SK-N-SH (cell line): ENCODE measurements around the gene ARHGAP15. TPM values are rescaled to one million over a fixed set of nuclear protein-coding genes. Genes with fewer than 3 reads are reported as not detected.

Experiments used
- CTCF ChIA-PET: fragments of 300-600, 350-600 bp; formaldehyde crosslinking; extraction: SDS; loops from one replicate; lab custom pipeline; 2021; lab: Yijun Ruan, JAX
- POLR2A ChIA-PET: fragments of 350-600 bp; sonication (Branson Sonifier 250); formaldehyde crosslinking; extraction: SDS; loops from one replicate; lab custom pipeline; 2020; ENCODE audit warnings: antibody characterized with exemption, inconsistent platforms; lab: Yijun Ruan, JAX
- DNase-seq: peaks from one replicate; pipeline ENCODE4 v3.0.0; 2012
- H2AFZ ChIP-seq: fragments of 200-600 bp; sonication (generic); 2 replicates; pipeline ENCODE4 v1.8.1; 2016; ENCODE audit warnings: antibody characterized with exemption, mild to moderate bottlenecking, low read depth
- H3F3A ChIP-seq: fragments of 200-600 bp; sonication (generic); replicated peaks from 2 replicates; pipeline ENCODE3; 2016; ENCODE audit warnings: antibody characterized with exemption, mild to moderate bottlenecking; ENCODE audit not compliant: insufficient read depth
- H3K27ac ChIP-seq, 2 experiments: fragments of 200-500 bp in 1 of 2; fragments of 200-600 bp in 1 of 2; sonication (Bioruptor generic) in 1 of 2; sonication (generic), shearing (Covaris generic) in 1 of 2; 2 replicates each; pipeline versions ENCODE4 v1.5.1 to v1.6.1; 2014 to 2016; ENCODE audit warnings: low read depth in 2 of 2, inconsistent platforms in 1 of 2, low read length in 1 of 2, mild to moderate bottlenecking in 1 of 2, mixed read lengths in 1 of 2
- H3K27me3 ChIP-seq: fragments of 200-600 bp; sonication (generic), shearing (Covaris generic); 2 replicates; pipeline ENCODE4 v1.6.1; 2016; ENCODE audit warnings: mixed run types; ENCODE audit not compliant: insufficient read depth
- H3K36me3 ChIP-seq, 2 experiments: fragments of 200-500 bp in 1 of 2; fragments of 200-600 bp in 1 of 2; sonication (Bioruptor generic) in 1 of 2; sonication (generic) in 1 of 2; replicated peaks in 1 of 2; 2 replicates each; pipeline versions ENCODE3 to v1.5.1; 2014 to 2016; ENCODE audit warnings: low read length in 1 of 2, mild to moderate bottlenecking in 1 of 2; ENCODE audit not compliant: insufficient read depth in 2 of 2, control insufficient read depth in 1 of 2
- H3K4me1 ChIP-seq, 2 experiments: fragments of 200-500 bp in 1 of 2; fragments of 200-600 bp in 1 of 2; sonication (Bioruptor generic) in 1 of 2; sonication (generic), shearing (Covaris generic) in 1 of 2; 2 replicates each; pipeline versions ENCODE4 v1.5.1 to v1.6.1; 2014 to 2016; ENCODE audit warnings: low read depth in 1 of 2, low read length in 1 of 2, mixed run types in 1 of 2; ENCODE audit not compliant: insufficient read depth in 2 of 2, control insufficient read depth in 1 of 2
- H3K4me2 ChIP-seq: fragments of 200-600 bp; sonication (generic), shearing (Covaris generic); 2 replicates; pipeline ENCODE4 v1.6.1; 2017; ENCODE audit warnings: mixed run types
- H3K4me3 ChIP-seq, 2 experiments: fragments of 200-500 bp in 1 of 2; fragments of 200-600 bp in 1 of 2; sonication (Bioruptor generic) in 1 of 2; sonication (generic), shearing (Covaris generic) in 1 of 2; 2 replicates each; pipeline versions ENCODE4 v1.5.1 to v1.8.1; 2014 to 2016; ENCODE audit warnings: low read depth in 2 of 2, inconsistent platforms in 1 of 2, low read length in 1 of 2, mild to moderate bottlenecking in 1 of 2, mixed read lengths in 1 of 2, moderate library complexity in 1 of 2
- H3K79me2 ChIP-seq: fragments of 200-600 bp; sonication (generic); 2 replicates; pipeline ENCODE4 v1.8.1; 2017; ENCODE audit warnings: mild to moderate bottlenecking; ENCODE audit not compliant: insufficient read depth
- H3K9ac ChIP-seq: fragments of 200-600 bp; sonication (generic); 2 replicates; pipeline ENCODE4 v1.6.1; 2017; ENCODE audit warnings: mixed run types
- H3K9me2 ChIP-seq: fragments of 200-600 bp; sonication (generic); 2 replicates; pipeline ENCODE4 v1.6.1; 2017; ENCODE audit warnings: mixed run types
- H3K9me3 ChIP-seq: fragments of 200-600 bp; sonication (generic); 2 replicates; pipeline ENCODE4 v1.6.1; 2017; ENCODE audit warnings: mixed run types, mild to moderate bottlenecking, moderate library complexity
- H4K20me1 ChIP-seq: fragments of 200-600 bp; sonication (generic); 2 replicates; pipeline ENCODE4 v1.6.1; 2017; ENCODE audit warnings: mild to moderate bottlenecking, mixed run types; ENCODE audit not compliant: insufficient read depth
- CTCF ChIP-seq: fragments of 200-600 bp; sonication (generic); IDR thresholded peaks from 2 replicates; pipeline ENCODE4 v1.6.1; 2017; ENCODE audit warnings: antibody characterized with exemption, mild to moderate bottlenecking, moderate library complexity
- ELF1 ChIP-seq: IDR thresholded peaks from 2 replicates; pipeline ENCODE4 v1.4.0; 2012
- EP300 ChIP-seq, 2 experiments: IDR thresholded peaks; 2 replicates each; pipeline versions ENCODE4 v1.4.0 to v1.6.1; 2012; ENCODE audit warnings: borderline replicate concordance in 1 of 2, low read depth in 1 of 2, low read length in 1 of 2
- EZH2phosphoT487 ChIP-seq: fragments of 200-600 bp; sonication (generic); IDR thresholded peaks from 2 replicates; pipeline ENCODE4 v1.6.1; 2017; ENCODE audit warnings: low read depth, mixed run types, mild to moderate bottlenecking, antibody characterized with exemption, moderate library complexity, borderline replicate concordance
- GABPA ChIP-seq: IDR thresholded peaks from 2 replicates; pipeline ENCODE4 v1.4.0; 2012; ENCODE audit warnings: low read depth, mild to moderate bottlenecking
- GATA2 ChIP-seq: sonication (generic); formaldehyde crosslinking; IDR thresholded peaks from 2 replicates; pipeline ENCODE4 v1.5.0; 2020; ENCODE audit warnings: mild to moderate bottlenecking, missing genetic modification reagents
- IRF3 ChIP-seq: fragments of 150-350 bp; IDR thresholded peaks from 2 replicates; pipeline ENCODE4 v1.6.1; 2016; ENCODE audit warnings: mild to moderate bottlenecking, low read depth, low read length
- PBX3 ChIP-seq: IDR thresholded peaks from 2 replicates; pipeline ENCODE4; 2012
- POLR2AphosphoS5 ChIP-seq: IDR thresholded peaks from 2 replicates; pipeline ENCODE4 v1.6.1; 2012; ENCODE audit warnings: low read depth, low read length
- RAD21 ChIP-seq: IDR thresholded peaks from 2 replicates; pipeline ENCODE4 v1.6.1; 2012; ENCODE audit warnings: mild to moderate bottlenecking, low read length
- REST ChIP-seq: IDR thresholded peaks from 2 replicates; pipeline ENCODE4 v1.6.1; 2012; ENCODE audit warnings: mild to moderate bottlenecking, low read depth, low read length, moderate library complexity
- RFX5 ChIP-seq: IDR thresholded peaks from 2 replicates; pipeline ENCODE4 v1.6.1; 2012; ENCODE audit warnings: mild to moderate bottlenecking, improper control_type of control experiment, low read length
- SMC3 ChIP-seq: IDR thresholded peaks from 2 replicates; pipeline ENCODE4 v1.6.1; 2012; ENCODE audit warnings: low read depth, low read length, improper control_type of control experiment
- TEAD4 ChIP-seq: IDR thresholded peaks from 2 replicates; pipeline ENCODE4 v1.4.0; 2012; ENCODE audit warnings: mild to moderate bottlenecking, borderline replicate concordance; ENCODE audit not compliant: insufficient read depth
- USF1 ChIP-seq: IDR thresholded peaks from 2 replicates; pipeline ENCODE4 v1.4.0; 2012; ENCODE audit warnings: low read depth, borderline replicate concordance
- WGBS: methylation state at CpG from one replicate; pipeline ENCODE4 v1.1.6; 2017; ENCODE audit warnings: low lambda C conversion rate; 5-methylcytosine and 5-hydroxymethylcytosine counted together
- polyA plus RNA-seq, 3 experiments: library from polyadenylated mRNA; depleted of rRNA; stranded (reverse); fragments of >200 nt; gene quantifications; 2 replicates each; pipeline ENCODE4 v1.2.3, GENCODE V29; 2012

Gene ARHGAP15
- polyA plus RNA-seq, 1 of the 3 experiments (the other 2 are of a cell fraction): not detected

GRCh38 chr2:143171817-143172216 lies 42.6 kb downstream of the ARHGAP15 start:
- no peaks in the 10 kb centered on the region for H3F3A ChIP-seq
- DNase-seq: no peak
- H3K4me2 ChIP-seq: no peak overlapping the region
- no peaks in the 10 kb centered on the region for H4K20me1 ChIP-seq
- H3K9me3 ChIP-seq: no peaks in the 10 kb centered on the region
- ChIA-PET POLR2A (no interaction called here), CTCF (interaction anchor here (0.7 to 4.3 kb wide), 12 partner anchors 10 to 89 kb away, joined by 3 to 26 read pairs (median 3); partner anchors contain the start of gene ARHGAP15)
- H3K4me1 ChIP-seq: no peaks in the 10 kb centered on the region
- no peak overlapping the region for H3K4me3 ChIP-seq
- no peak overlapping the region for H3K27ac ChIP-seq
- H3K36me3 ChIP-seq: no peaks in the 10 kb centered on the region
- WGBS: 29% methylated on average over 2 of the region's 2 CpGs
- TF ChIP-seq GATA2 (CRISPR knock-in tag) (no peak), RAD21 (peak; percentile 65), RFX5 (no peak), SMC3 (peak; percentile 53), PBX3 (no peak), CTCF (peak; percentile 45), GABPA (no peak)
- no peaks in the 10 kb centered on the region for H3K79me2 ChIP-seq
- H3K27me3 ChIP-seq: no peaks in the 10 kb centered on the region
- no peak overlapping the region for H2AFZ ChIP-seq
- H3K9me2 ChIP-seq: no peaks in the 10 kb centered on the region
- H3K9ac ChIP-seq: no peak overlapping the region

GRCh38 chr2:143175438-143175837 lies 46.2 kb downstream of the ARHGAP15 start:
- Histone ChIP-seq H3K79me2 (no peaks in the 10 kb centered on the region), H3K9me3 (no peaks in the 10 kb centered on the region), H3K4me1 (no peaks in the 10 kb centered on the region), H3K4me2 (no peak overlapping the region), H3K36me3 (no peaks in the 10 kb centered on the region)
- no peak for TF ChIP-seq EP300 (IDR thresholded peaks at IDR 0.05; ENCODE audit: borderline replicate concordance in 1 of 2, low read depth in 1 of 2, low read length in 1 of 2)
- TF ChIP-seq REST: no peak
- no peak for TF ChIP-seq POLR2AphosphoS5
- TF ChIP-seq EZH2phosphoT487: no peak
- no peak for TF ChIP-seq TEAD4
- TF ChIP-seq ELF1: no peak
- TF ChIP-seq USF1: no peak
- TF ChIP-seq IRF3: no peak
- TF ChIP-seq, all 33 proteins: peak for 0
- Histone ChIP-seq H3K9me2 (no peaks in the 10 kb centered on the region), H3K4me3 (no peak overlapping the region), H2AFZ (no peak overlapping the region), H3K9ac (no peak overlapping the region), H3F3A (no peaks in the 10 kb centered on the region), H4K20me1 (no peaks in the 10 kb centered on the region), H3K27me3 (no peaks in the 10 kb centered on the region), H3K27ac (no peak overlapping the region)
- ChIA-PET POLR2A (no interaction called here), CTCF (interaction anchor here (0.7 to 3.4 kb wide), 2 partner anchors 13 to 46 kb away, joined by 3 to 15 read pairs; no protein-coding TSS in a partner anchor)
- no peak for DNase-seq
- 65% methylated on average over 2 of the region's 2 CpGs for WGBS
